Suprapubic skin (tissue), 4 donors: ENCODE data around the gene CTSD. TPM values are rescaled to one million over a fixed set of nuclear protein-coding genes. Genes with fewer than 3 reads are reported as not detected.

Experiments used
- DNase-seq, 2 donors: peaks; one replicate each; pipeline ENCODE4 v3.0.0-alpha.2; 2019; ENCODE audit warnings: low spot score in 2 of 2
- H3K27ac ChIP-seq: fragments of 200-600 bp; sonication (generic); one replicate; pipeline ENCODE4 v1.5.1; 2019
- H3K27me3 ChIP-seq: fragments of 200-600 bp; sonication (generic); one replicate; pipeline ENCODE4 v1.5.1; 2019
- H3K36me3 ChIP-seq: fragments of 200-600 bp; sonication (generic); one replicate; pipeline ENCODE4 v1.5.1; 2019
- H3K4me1 ChIP-seq: fragments of 200-600 bp; sonication (generic); one replicate; pipeline ENCODE4 v1.5.1; 2019
- H3K4me3 ChIP-seq: fragments of 200-600 bp; sonication (generic); one replicate; pipeline ENCODE4 v1.5.1; 2019; ENCODE audit warnings: mild to moderate bottlenecking
- H3K9me3 ChIP-seq: fragments of 200-600 bp; sonication (generic); one replicate; pipeline ENCODE4 v1.5.1; 2019
- EP300 ChIP-seq: sonication (generic); formaldehyde crosslinking; IDR thresholded peaks from one replicate; pipeline ENCODE4 v1.6.1; 2017; ENCODE audit warnings: antibody characterized with exemption
- POLR2A ChIP-seq, 2 donors: fragments of 450-650 bp; IDR thresholded peaks; one replicate each; pipeline ENCODE4 v1.6.1; 2017; ENCODE audit warnings: antibody characterized with exemption in 2 of 2, mild to moderate bottlenecking in 2 of 2, moderate library complexity in 2 of 2
- POLR2AphosphoS5 ChIP-seq, 3 donors: sonication (generic); formaldehyde crosslinking; IDR thresholded peaks; one replicate each; pipeline ENCODE4 v1.6.1; 2017; ENCODE audit warnings: antibody characterized with exemption in 3 of 3
- WGBS: methylation state at CpG from one replicate; pipeline ENCODE4 v1.1.5; 2018; 5-methylcytosine and 5-hydroxymethylcytosine counted together
- total RNA-seq, 4 donors: library from RNA; depleted of rRNA; stranded (reverse); fragments of >200 nt; gene quantifications; one replicate each; pipeline ENCODE4 v1.1.0, GENCODE V29; 2016
- TF ChIP-seq, protein P1 (sequence below), 2 donors: fragments of 200-600 bp in 1 of 2; fragments of 450-650 bp in 1 of 2; sonication (generic) in 1 of 2; IDR thresholded peaks; one replicate each; pipeline ENCODE4 v1.5.1; 2016 to 2019; ENCODE audit warnings: antibody characterized with exemption in 2 of 2, mild to moderate bottlenecking in 1 of 2, moderate library complexity in 1 of 2

The CTSD gene
- total RNA-seq, 4 donors from 2014 or later = 319 to 596 (median 469) TPM

DNA sequence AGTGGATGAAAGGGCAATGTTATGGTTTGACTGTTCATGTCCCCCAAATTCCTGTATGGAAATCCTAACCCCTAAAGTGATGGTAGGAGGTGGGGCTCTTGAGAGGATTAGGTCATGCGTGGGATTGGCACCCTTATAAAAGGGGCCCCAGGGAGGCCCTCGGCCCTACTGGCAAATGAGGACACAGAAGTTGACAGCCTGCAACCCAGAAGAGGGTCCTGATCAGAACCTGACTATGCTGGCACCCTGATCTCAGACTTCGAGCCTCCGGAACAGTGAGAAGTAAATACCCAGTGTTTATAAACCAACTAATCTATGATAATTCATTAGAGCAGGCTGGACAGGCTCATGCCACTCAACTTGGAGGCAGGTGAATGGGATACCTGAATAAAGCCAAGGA, 22.0 kb downstream of the CTSD start:
- WGBS = 68% methylated on average over 4 of the region's 4 CpGs
- DNase-seq = peak in 1 of 2 donors; percentile 32
- H3K9me3 ChIP-seq = peaks cover 1% of the 10 kb centered on the region
- H3K27ac ChIP-seq = no peak overlapping the region
- peaks cover 15% of the 10 kb centered on the region for H3K27me3 ChIP-seq
- H3K36me3 ChIP-seq = no peaks in the 10 kb centered on the region
- TF ChIP-seq EP300 (no peak), POLR2AphosphoS5 (IDR thresholded peaks at IDR 0.05) (no peak), POLR2A (IDR thresholded peaks at IDR 0.05) (no peak)
- TF ChIP-seq, protein P1, sequence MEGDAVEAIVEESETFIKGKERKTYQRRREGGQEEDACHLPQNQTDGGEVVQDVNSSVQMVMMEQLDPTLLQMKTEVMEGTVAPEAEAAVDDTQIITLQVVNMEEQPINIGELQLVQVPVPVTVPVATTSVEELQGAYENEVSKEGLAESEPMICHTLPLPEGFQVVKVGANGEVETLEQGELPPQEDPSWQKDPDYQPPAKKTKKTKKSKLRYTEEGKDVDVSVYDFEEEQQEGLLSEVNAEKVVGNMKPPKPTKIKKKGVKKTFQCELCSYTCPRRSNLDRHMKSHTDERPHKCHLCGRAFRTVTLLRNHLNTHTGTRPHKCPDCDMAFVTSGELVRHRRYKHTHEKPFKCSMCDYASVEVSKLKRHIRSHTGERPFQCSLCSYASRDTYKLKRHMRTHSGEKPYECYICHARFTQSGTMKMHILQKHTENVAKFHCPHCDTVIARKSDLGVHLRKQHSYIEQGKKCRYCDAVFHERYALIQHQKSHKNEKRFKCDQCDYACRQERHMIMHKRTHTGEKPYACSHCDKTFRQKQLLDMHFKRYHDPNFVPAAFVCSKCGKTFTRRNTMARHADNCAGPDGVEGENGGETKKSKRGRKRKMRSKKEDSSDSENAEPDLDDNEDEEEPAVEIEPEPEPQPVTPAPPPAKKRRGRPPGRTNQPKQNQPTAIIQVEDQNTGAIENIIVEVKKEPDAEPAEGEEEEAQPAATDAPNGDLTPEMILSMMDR (IDR thresholded peaks at IDR 0.05) = no peak
- H3K4me1 ChIP-seq = peaks cover 13% of the 10 kb centered on the region
- H3K4me3 ChIP-seq = no peak overlapping the region

DNA sequence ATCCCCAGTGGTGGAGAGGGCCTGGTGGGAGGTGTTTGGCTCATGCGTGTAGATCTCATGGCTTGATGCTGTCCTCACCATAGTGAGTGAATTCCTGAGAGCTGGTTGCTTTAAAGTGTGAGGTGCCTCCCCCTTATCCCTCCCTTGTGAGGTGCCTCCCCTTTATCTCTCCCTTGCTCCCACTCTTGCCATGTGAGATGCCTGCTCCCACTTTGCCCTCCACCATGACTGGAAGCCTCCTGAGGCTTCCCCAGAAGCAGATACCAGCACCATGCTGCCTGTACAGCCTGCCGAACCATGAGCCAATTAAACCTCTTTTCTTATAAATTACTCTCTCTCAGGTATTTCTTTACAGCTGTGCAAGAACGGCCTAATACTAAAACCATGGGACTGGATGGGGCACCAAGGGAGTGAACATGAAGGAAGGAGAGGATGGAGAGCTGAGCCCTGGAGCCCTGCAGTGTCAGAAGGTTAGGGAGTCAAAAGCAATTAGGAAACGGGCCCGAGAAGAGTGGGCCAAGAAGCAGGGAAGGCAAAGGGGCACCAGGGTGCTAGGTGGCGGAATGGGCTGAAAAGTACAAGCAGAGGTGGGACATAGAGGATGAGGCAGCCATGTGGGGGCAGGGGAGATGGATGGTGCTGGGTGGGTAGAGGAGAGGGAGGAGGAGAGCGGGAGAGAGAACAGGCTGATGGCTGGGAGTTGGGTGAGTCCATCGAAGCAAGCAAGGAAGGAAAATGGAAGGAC, 22.8 kb downstream of the CTSD start:
- Histone ChIP-seq H3K9me3 (peaks cover 8% of the 10 kb centered on the region), H3K36me3 (no peaks in the 10 kb centered on the region), H3K27me3 (peaks cover 23% of the 10 kb centered on the region), H3K27ac (no peak overlapping the region), H3K4me3 (no peak overlapping the region), H3K4me1 (peaks cover 9% of the 10 kb centered on the region)
- DNase-seq = no peak
- TF ChIP-seq POLR2AphosphoS5 (IDR thresholded peaks at IDR 0.05) (no peak), POLR2A (IDR thresholded peaks at IDR 0.05) (no peak), EP300 (no peak)
- TF ChIP-seq, protein P1 (IDR thresholded peaks at IDR 0.05) = no peak
- WGBS = 85% methylated on average over 8 of the region's 8 CpGs

DNA sequence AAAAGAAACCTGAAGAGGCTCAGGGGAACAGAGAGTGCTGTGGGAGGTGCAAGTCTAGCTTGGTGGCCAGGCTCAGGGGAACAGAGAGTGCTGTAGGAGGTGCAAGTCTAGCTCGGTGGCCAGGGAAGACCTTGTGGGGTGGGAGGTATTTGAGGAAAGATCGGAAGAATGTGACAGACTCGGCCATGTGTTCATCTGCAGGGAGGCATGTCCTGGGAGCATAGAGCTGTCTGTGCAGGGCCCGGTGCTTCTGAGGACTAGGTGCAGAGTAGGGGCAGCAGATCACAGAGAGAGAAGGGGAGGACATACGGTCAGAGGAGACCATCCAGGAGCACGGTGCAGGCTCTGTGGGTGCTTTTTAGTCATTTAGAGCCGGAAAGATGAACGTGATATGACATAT, 24.2 kb downstream of the CTSD start:
- no peak overlapping the region for H3K4me3 ChIP-seq
- no peaks in the 10 kb centered on the region for H3K4me1 ChIP-seq
- TF ChIP-seq EP300 = no peak
- no peak for TF ChIP-seq POLR2A (IDR thresholded peaks at IDR 0.05)
- no peak for TF ChIP-seq POLR2AphosphoS5 (IDR thresholded peaks at IDR 0.05)
- TF ChIP-seq, protein P1 (IDR thresholded peaks at IDR 0.05) = no peak
- H3K36me3 ChIP-seq = no peaks in the 10 kb centered on the region
- WGBS = 64% methylated on average over 8 of the region's 8 CpGs
- H3K9me3 ChIP-seq = peaks cover 8% of the 10 kb centered on the region
- no peak overlapping the region for H3K27ac ChIP-seq
- no peak for DNase-seq
- H3K27me3 ChIP-seq = peaks cover 34% of the 10 kb centered on the region

DNA sequence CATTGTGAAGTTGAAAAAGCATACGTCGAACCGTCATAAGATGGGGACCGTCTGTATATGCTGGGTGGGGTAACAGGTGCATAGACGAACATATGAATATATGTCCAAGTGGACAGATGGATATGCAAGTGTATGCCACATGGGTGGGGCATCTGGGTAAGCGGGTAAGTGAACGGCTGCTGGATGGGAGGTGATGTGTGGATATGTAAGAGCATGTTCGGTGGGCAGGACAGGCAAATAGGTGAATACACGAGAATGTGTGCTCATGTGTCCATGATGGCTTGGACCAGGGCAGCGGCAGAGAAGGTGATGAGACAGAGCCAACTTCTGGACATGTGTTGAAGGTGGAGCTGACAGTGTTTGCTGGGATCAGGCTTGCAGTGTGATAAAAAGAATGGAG, 25.3 kb downstream of the CTSD start:
- WGBS = 82% methylated on average over 10 of the region's 10 CpGs
- peaks cover 8% of the 10 kb centered on the region for H3K9me3 ChIP-seq
- H3K4me1 ChIP-seq = no peaks in the 10 kb centered on the region
- TF ChIP-seq, protein P1 (IDR thresholded peaks at IDR 0.05) = no peak
- TF ChIP-seq POLR2AphosphoS5 (IDR thresholded peaks at IDR 0.05) (no peak), POLR2A (IDR thresholded peaks at IDR 0.05) (no peak), EP300 (no peak)
- H3K27me3 ChIP-seq = peaks cover 46% of the 10 kb centered on the region
- no peak overlapping the region for H3K27ac ChIP-seq
- DNase-seq = no peak
- no peaks in the 10 kb centered on the region for H3K36me3 ChIP-seq
- H3K4me3 ChIP-seq = no peak overlapping the region

DNA sequence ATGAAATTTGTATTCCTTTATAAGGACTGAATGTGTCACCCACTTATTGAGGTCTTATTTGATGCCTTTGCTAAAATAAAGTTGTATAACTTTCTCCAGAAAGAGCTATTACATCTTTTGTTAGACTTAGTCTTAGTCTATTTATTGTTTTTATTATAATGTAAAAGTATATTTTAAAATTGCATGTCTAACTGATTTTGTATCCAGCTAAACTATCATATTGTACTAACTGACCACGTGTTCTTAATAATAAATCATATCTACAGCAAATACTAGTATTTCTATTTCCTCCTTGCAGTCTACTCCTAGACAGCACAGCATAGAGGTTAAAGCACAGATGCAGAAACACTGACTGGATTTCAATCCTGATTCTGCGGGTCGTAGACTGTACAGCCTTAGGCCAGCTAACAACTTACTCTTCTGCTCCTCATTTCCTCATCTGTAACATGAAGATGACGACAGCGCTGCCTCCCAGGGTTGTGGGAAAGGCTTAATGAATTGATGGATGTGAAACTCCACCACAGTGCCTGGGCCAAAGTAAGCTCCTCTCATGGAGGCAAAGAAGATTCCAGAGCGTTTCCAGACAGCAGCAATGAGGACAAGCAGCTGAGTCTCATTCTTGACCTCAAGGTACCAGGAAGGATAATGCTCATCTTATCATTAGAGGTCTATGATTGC, 26.5 kb downstream of the CTSD start:
- 80% methylated on average over 6 of the region's 6 CpGs for WGBS
- no peak for DNase-seq
- Histone ChIP-seq H3K27me3 (peaks cover 57% of the 10 kb centered on the region), H3K36me3 (no peaks in the 10 kb centered on the region), H3K27ac (no peak overlapping the region), H3K9me3 (peaks cover 8% of the 10 kb centered on the region), H3K4me1 (no peaks in the 10 kb centered on the region), H3K4me3 (no peak overlapping the region)
- no peak for TF ChIP-seq EP300
- no peak for TF ChIP-seq POLR2AphosphoS5 (IDR thresholded peaks at IDR 0.05)
- TF ChIP-seq POLR2A (IDR thresholded peaks at IDR 0.05) = no peak
- TF ChIP-seq, protein P1 (IDR thresholded peaks at IDR 0.05) = no peak
